HG03520 (cell line): ENCODE results near the gene SNPH.

Source experiments
- ATAC-seq: cut with Tn5 transposase; IDR thresholded peaks from one replicate; pipeline ENCODE4 v1.9.1; 2021; ENCODE audit warnings: mild to moderate bottlenecking, moderate library complexity; ENCODE audit not compliant: unreplicated experiment

The SNPH gene

GRCh38 chr20:1264727-1265126 is 1.4 kb upstream of the SNPH start:
- ATAC-seq: no peak

GRCh38 chr20:1265226-1265915 is 723 bp upstream of the SNPH start:
- no peak for ATAC-seq

DNA sequence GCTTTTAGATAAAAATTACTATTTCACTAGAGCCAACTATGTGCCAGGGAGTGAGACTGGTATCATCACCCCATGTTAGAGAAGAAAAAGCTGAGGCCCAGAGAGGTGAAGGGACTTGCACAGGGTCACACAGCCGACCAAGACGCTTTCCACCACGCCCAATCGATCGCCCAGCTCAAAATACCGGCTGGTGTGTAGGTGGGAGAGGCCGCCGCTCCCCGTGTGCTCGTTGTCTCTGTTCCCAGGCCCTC is 253 bp upstream of the SNPH start:
- no peak for ATAC-seq

DNA sequence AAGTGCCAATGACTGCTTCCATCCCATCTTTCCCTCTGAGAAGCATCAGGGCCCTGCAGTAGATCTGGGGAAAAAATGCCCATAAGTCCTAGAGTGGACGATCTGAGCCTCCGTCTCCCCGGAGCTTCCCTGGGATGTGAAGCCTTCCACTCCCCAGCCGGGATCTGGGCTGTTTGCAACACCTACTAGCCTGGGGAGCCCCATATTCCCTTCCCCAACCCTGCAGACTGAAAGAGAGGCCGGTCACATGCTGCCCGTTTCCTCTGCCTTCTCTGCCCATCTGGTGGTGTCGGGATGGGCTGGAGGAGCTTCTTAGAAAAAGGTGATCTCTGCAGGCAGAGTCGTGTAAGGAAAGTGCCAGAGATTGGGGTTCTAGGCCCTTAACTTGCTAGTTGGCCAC is 1.1 kb downstream of the SNPH start:
- ATAC-seq: no peak

DNA sequence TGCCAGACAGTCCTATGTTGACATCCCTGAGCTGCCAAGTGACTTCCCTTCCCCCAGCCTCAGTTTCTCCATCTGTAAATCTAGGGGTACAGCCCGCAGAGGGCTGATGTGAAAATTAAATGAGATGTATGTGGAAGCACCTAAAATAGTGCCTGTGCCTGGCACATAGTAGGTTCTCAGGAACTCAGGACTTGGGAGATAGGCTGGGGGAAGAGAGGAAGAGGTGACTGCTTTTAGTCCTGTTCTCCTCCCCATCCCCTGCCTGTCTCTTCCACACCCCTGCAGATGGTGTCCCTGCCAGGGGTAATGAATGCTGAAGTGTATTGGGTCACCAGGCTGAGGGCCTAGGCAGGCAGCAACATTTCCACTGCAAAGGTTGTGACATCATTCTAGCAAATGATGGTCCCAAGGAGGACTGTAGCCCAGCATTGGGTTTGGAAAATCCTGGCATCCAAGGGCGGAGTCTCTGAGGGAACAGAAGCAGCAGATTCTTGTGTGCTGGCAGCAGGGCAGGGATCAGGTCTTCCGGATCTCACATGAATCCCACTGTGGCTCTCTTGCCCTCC is 1.8 kb downstream of the SNPH start:
- no peak for ATAC-seq

- ATAC-seq: no peak
Measured at GRCh38 chr20:1269235-1269634, 3.1 kb downstream of the SNPH start.

GRCh38 chr20:1269850-1270249 is 3.8 kb downstream of the SNPH start:
- no peak for ATAC-seq

DNA sequence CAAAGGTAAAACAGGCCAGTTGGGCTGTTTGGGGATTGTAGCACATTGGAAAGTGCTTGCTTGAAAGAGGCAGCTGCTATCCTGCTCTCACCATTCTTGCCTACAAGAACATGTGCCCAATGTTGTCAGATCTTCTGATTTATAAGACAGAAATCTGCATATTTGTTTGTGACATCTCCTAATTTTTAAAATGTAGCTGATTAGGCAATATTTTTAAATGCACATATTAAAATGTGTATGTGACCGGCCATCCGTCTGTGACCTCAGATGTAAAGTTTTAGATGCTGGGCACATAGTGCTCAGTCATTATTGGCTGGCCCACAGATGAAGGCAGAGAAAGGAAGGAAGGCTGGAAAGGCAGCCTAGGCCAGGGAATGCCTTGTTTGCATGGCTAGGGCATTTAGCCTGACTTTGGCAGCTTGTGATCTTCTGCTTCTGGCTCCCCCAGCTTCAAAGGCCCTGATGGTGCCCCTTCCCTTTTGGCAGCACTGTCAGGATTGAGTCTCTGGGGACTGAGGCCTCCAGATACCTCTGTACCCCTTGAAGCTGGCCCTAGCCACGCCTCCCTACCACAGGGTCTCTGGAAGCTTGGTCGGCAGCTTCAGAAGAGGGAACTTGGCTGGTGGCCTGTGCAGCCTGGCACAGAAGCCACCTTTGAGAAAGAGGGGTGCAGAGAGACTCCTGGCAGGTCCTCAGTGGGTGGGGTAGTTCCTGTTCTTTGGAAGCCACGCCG is 6.4 kb downstream of the SNPH start:
- no peak for ATAC-seq

DNA sequence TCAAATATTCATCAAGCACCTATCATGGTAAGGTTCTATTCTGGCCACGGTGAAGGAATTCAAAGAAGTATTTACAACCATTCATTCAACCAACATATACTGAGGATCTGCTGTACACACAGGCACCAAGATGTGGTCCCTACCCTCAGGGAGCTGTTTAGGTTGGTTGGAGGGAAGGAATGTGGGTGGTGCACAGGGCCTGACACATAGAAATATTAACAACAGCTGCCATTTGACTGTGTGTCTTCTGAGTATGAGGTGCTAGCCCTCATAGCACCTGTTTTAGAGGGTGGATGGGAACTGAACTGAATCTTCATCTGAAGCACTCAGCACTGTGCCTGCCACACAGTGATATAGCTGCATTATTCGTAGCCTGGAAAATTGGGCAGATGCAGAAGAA is 7.3 kb downstream of the SNPH start:
- no peak for ATAC-seq

- ATAC-seq: no peak
Measured at GRCh38 chr20:1274485-1275311, 8.6 kb downstream of the SNPH start.

DNA sequence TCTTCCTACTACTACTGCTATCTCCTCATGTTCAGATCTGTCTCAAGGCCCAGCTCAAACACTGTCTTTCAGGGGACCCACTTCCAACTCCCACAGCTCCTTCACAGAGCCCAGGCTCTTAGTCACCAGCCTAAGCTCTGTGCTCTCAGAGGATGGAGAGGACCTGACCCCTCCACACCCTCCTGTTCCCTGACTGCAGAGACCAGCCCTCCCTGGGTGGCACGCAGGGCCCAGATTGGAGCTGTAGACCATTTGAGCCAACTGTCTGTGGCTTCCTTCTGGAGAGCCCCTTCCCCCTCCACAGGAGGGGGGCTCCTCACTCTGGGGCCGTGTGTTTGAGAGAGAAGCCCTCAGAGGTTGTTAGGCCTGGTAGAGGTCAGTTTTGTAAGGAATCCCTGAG is 9.8 kb downstream of the SNPH start:
- no peak for ATAC-seq

- ATAC-seq: no peak
Measured at GRCh38 chr20:1277529-1278322, 11.6 kb downstream of the SNPH start.

- ATAC-seq: no peak
Measured at GRCh38 chr20:1278993-1279392, 12.9 kb downstream of the SNPH start.

- no peak for ATAC-seq
Measured at GRCh38 chr20:1280195-1281102, 14.4 kb downstream of the SNPH start.

- ATAC-seq: no peak
Measured at GRCh38 chr20:1281279-1282057, 15.4 kb downstream of the SNPH start.

DNA sequence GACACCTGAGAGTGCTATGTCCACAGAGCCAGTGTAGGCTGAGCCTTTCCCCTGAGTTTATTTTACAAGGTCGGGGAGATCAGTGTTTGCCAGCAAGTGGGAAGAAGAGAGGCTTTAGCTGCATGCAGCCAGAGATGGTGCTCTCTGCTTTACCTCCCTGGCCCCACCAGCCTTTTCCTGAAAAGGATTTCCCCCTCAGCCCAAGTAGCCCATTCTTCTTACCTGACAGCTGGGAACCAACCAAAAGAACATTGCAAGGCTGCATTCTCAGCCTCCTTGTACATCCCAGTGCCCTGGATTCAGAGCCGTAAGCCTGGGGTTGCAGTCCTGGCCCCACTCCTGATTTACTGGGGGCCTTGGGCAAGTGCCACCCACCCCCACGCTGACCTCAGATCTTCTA is 16.9 kb downstream of the SNPH start:
- no peak for ATAC-seq

DNA sequence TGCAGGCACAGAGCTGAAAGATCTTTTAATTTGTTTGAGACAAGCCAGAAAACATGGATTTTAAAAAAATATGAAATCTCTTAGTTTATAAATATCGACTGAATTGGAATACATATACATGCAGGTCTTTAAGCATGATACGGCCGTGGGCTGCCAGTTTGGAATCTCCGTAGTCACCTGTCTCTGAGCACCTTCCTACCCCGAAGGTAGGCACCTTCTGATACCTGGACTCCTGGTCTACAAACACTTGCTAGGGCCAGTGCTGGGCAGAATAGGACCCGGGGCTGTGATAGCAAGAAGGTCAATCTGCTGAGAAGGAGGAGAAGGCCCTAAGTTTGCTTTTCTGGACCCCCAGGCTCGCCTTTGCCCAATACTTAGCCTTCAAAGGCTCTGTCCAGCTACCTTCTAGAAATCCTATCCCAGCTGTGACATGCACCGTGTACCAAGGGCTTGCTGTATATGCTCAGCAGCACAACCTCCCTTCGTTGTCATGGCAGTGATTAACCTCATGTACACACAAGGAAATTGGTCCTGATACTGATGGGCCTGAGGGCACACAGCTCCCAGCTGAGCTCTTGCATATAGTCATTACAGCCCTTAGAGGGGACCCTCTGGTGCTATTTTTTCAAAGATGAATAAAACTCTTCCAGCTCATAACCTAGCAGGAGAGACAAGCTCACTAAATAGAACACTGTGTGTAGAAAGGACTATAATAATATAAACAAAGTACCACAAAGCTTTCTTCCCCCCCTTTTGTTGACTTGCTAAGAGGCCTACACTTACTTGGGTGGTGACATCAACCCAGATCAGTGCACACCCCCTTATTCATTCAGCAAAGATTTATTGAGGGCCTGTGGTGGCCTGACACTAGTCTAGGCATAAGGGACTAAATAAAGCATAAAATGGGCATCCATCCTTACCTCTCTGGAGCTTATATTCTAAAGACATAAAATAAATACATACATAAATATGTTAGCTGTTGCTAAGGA is 17.7 kb downstream of the SNPH start:
- ATAC-seq: no peak
